K562 (cell line): ENCODE measurements around the gene CMA1. TPM values are rescaled to one million over a fixed set of nuclear protein-coding genes. Genes with fewer than 3 reads are reported as not detected.

ENCODE experiments used
- ARID1B ChIP-seq: fragments of 450-650 bp; IDR thresholded peaks from 2 replicates; pipeline ENCODE4 v1.6.1; 2016; ENCODE audit warnings: antibody characterized with exemption, mild to moderate bottlenecking, inconsistent platforms
- GMEB1 ChIP-seq: fragments of 250-450 bp; sonication (Bioruptor Pico); IDR thresholded peaks from 2 replicates; pipeline ENCODE4 v1.4.0; 2020; ENCODE audit warnings: mild to moderate bottlenecking
- GTF2F1 ChIP-seq: IDR thresholded peaks from 2 replicates; pipeline ENCODE4 v1.6.1; 2011; ENCODE audit warnings: low read depth, low read length, improper control_type of control experiment
- PHB2 ChIP-seq: fragments of 450-650 bp; IDR thresholded peaks from 2 replicates; pipeline ENCODE4 v1.6.1; 2017; ENCODE audit warnings: low read depth
- ZBTB2 ChIP-seq: fragments of 450-650 bp; IDR thresholded peaks from 2 replicates; pipeline ENCODE4 v1.6.1; 2016; ENCODE audit warnings: antibody characterized with exemption
- ZHX1 ChIP-seq: fragments of 150-350 bp; conservative IDR thresholded peaks from 2 replicates; pipeline ENCODE4 v1.6.1; 2014; ENCODE audit warnings: low read length
- ZNF408 ChIP-seq: fragments of 250-450 bp; sonication (Bioruptor Pico); IDR thresholded peaks from 2 replicates; pipeline ENCODE4 v1.4.0; 2020; ENCODE audit warnings: low read depth, mild to moderate bottlenecking, moderate library complexity
- polyA plus RNA-seq, 8 experiments: library from polyadenylated mRNA; depleted of rRNA in 4 of 8; stranded (reverse) in 5 of 8; unstranded in 3 of 8; fragments of >200 nt; fragmentation: Nextera tagmentation in 2 of 8; fragmentation: Illumina TruSeq in 1 of 8; extraction: Ambion mirVana in 2 of 8; extraction: Trizol in 1 of 8; gene quantifications; 2 replicates each; pipeline versions ENCODE4 v1.2.1 to v1.2.3, GENCODE V29; 2011 to 2014; ENCODE audit warnings: inconsistent platforms in 1 of 8, missing spikeins in 1 of 8
- total RNA-seq, 7 experiments: library from RNA; depleted of rRNA in 6 of 7; stranded (reverse); fragments of >200 nt in 6 of 7; fragmentation: Illumina TruSeq in 2 of 7; extraction: Trizol in 2 of 7; gene quantifications; 2 replicates each; pipeline versions ENCODE4 v1.2.1 to v1.2.3, GENCODE V29; 2011 to 2021; ENCODE audit warnings: low replicate concordance in 1 of 7

CMA1 gene
- total and polyA plus RNA-seq, 9 of the 15 experiments (the other 6 are each of a cell fraction or from before 2014, with no cell fraction given): not detected

- TF ChIP-seq GTF2F1: no peak
- TF ChIP-seq ZHX1: no peak
- TF ChIP-seq PHB2: no peak
- no peak for TF ChIP-seq GMEB1 (CRISPR knock-in tag)
- no peak for TF ChIP-seq ARID1B
- TF ChIP-seq ZBTB2: no peak
- TF ChIP-seq ZNF408 (CRISPR knock-in tag): no peak
- TF ChIP-seq, all 486 proteins: peak for 0
Measured at GRCh38 chr14:24556756-24557155, 48.7 kb upstream of the CMA1 start (continued).
